ENCODE measurements around the gene TRPC1.

The TRPC1 gene

DNA sequence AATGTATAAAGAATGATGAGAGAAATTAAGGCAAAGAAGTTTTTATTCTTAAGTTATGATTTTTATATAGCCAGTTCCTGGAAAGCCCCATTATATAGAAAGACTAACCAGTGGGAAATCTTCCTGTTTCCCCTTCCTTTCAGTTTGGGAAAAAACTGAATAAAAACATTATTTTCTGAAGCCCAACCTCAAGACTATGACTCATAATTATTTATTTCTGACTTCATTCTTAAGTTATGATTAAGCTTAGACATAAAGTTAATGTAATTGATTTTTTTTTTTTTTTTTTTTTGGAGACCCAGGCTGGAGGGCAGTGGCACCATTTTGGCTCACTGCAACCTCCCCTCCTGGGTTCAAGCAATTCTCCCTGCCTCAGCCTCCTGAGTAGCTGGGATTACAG lies 55.8 kb downstream of the TRPC1 start:
- CTCF ChIA-PET = interaction anchor here (1.0 kb wide), 1 partner anchor 49 kb away, joined by 5 read pairs; no protein-coding TSS in a partner anchor
- TF ChIP-seq, protein P1, sequence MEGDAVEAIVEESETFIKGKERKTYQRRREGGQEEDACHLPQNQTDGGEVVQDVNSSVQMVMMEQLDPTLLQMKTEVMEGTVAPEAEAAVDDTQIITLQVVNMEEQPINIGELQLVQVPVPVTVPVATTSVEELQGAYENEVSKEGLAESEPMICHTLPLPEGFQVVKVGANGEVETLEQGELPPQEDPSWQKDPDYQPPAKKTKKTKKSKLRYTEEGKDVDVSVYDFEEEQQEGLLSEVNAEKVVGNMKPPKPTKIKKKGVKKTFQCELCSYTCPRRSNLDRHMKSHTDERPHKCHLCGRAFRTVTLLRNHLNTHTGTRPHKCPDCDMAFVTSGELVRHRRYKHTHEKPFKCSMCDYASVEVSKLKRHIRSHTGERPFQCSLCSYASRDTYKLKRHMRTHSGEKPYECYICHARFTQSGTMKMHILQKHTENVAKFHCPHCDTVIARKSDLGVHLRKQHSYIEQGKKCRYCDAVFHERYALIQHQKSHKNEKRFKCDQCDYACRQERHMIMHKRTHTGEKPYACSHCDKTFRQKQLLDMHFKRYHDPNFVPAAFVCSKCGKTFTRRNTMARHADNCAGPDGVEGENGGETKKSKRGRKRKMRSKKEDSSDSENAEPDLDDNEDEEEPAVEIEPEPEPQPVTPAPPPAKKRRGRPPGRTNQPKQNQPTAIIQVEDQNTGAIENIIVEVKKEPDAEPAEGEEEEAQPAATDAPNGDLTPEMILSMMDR (IDR thresholded peaks at IDR 0.05; ENCODE audit: control extremely low read depth, extremely low read depth, low read depth, missing control alignments) = no peak
- POLR2A ChIA-PET = no interaction called here
- no peak for DNase-seq (ENCODE audit: extremely low spot score)

DNA sequence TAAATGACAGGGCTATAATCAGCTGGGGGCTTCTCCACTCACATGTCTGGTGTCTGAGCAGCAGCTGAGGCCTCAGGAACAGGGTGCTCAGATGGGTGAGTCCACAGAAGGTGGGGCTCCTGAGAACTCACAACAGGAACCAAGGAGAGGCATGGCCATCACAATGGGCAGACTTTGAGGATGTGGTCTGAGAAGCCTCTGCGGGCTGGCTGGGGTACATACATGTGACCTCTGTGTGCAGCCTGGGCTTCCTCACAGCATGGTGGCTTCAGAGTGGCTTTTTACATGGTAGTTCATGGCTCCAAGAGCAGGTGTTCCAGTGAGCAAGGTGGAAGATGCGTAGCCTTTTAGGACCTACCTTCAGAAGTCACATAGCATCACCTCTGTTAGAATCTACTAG lies 58.8 kb downstream of the TRPC1 start:
- ChIA-PET CTCF (no interaction called here), POLR2A (no interaction called here)
- DNase-seq (ENCODE audit: extremely low spot score) = no peak
- TF ChIP-seq, protein P1 (IDR thresholded peaks at IDR 0.05; ENCODE audit: control extremely low read depth, extremely low read depth, low read depth, missing control alignments) = no peak

GRCh38 chr3:142784228-142784627 lies 60.4 kb downstream of the TRPC1 start:
- no peak for DNase-seq (ENCODE audit: extremely low spot score)
- ChIA-PET CTCF (interaction anchor here (0.7 kb wide), 1 partner anchor 8 kb away, joined by 3 read pairs; no protein-coding TSS in a partner anchor), POLR2A (no interaction called here)
- TF ChIP-seq, protein P1 (IDR thresholded peaks at IDR 0.05; ENCODE audit: control extremely low read depth, extremely low read depth, low read depth, missing control alignments) = no peak

GRCh38 chr3:142785996-142786395 lies 62.2 kb downstream of the TRPC1 start:
- CTCF ChIA-PET = no interaction called here
- no peak for DNase-seq (ENCODE audit: extremely low spot score)
- POLR2A ChIA-PET = no interaction called here
- TF ChIP-seq, protein P1 (IDR thresholded peaks at IDR 0.05; ENCODE audit: control extremely low read depth, extremely low read depth, low read depth, missing control alignments) = no peak

DNA sequence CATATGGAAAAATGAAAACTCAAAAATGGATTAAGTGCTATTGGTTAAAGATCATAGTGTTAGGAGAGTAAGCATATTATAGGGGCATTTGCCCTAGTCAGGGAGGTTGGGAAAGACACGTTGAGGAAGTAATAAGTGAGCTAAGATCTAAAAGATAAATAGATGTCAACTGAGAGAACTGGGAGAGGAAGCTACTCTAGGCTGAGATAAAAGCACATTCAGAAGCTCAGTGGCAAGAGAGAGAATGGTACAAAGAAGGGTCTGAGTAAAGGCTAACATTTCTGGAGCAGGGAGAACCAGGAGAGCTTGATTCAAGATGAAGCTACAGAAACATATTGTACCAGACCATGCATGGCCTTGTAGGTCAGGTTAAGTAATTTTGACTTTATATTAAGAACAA lies 63.9 kb downstream of the TRPC1 start:
- no peak for DNase-seq (ENCODE audit: extremely low spot score)
- CTCF ChIA-PET = interaction anchor here (0.9 to 2.0 kb wide), 4 partner anchors 10 to 68 kb away, joined by 3 to 7 read pairs (median 4); no protein-coding TSS in a partner anchor
- POLR2A ChIA-PET = no interaction called here
- TF ChIP-seq, protein P1 (IDR thresholded peaks at IDR 0.05; ENCODE audit: control extremely low read depth, extremely low read depth, low read depth, missing control alignments) = no peak

DNA sequence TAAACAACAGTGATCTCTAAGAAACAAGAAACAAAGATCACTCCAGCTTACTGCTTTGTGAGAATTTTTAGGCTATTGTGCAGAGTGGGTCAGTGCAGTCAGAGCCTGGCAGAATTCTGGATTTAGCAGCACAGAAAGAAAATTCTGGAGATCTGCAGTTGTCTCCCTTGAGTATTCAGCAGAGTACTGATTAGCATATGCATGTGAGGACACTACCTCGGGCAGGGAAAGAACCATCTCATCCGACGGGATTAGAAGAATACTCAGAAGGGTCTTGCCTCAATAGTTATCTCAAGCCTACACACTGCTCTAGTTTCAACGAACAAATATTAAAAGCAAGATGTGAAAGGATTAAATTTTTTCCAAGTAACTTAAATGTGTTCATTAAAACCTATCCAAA lies 70.7 kb downstream of the TRPC1 start:
- no peak for DNase-seq (ENCODE audit: extremely low spot score)
- ChIA-PET CTCF (no interaction called here), POLR2A (no interaction called here)
- TF ChIP-seq, protein P1 (IDR thresholded peaks at IDR 0.05; ENCODE audit: control extremely low read depth, extremely low read depth, low read depth, missing control alignments) = no peak

DNA sequence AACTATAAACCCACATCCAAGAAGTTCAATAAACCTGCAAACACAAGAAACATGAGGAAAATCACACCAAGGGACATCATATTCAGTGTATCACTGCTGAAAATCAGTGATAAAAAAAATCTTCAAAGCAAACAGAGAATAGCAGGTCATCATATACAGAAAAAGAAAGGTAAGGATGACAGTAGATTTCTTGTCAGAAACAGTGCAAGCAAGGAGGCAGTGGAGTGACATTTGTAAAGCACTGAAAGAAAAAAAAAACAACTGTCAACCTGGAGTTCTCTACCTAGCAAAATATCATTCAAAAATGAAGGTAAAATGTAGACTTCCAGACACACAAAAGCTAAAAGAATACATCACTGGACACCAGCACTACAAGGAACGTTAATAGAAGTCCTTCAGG lies 71.5 kb downstream of the TRPC1 start:
- DNase-seq (ENCODE audit: extremely low spot score) = no peak
- ChIA-PET POLR2A (no interaction called here), CTCF (no interaction called here)
- TF ChIP-seq, protein P1 (IDR thresholded peaks at IDR 0.05; ENCODE audit: control extremely low read depth, extremely low read depth, low read depth, missing control alignments) = no peak
